ENCODE results near the gene BACH2. TPM values are rescaled to one million over a fixed set of nuclear protein-coding genes. Genes with fewer than 3 reads are reported as not detected.

BACH2 gene
- total and polyA plus RNA-seq, 2 experiments from 2014 or later: under 0.01 TPM; not detected in 1

- no peaks in the 10 kb centered on the region for H3K36me3 ChIP-seq (ENCODE audit: low read depth)
- no peaks in the 10 kb centered on the region; the same call in 1 of the 2 replicates for H3K9me2 ChIP-seq (ENCODE audit: insufficient read depth)
- H4K20me1 ChIP-seq (ENCODE audit: insufficient read depth): no peaks in the 10 kb centered on the region
- peak overlapping the region; percentile 20; the same call in 1 of the 2 replicates for H3K27ac ChIP-seq
- H3K4me3 ChIP-seq: no peak overlapping the region
- in situ Hi-C loops (cut with MboI): no loop called here
- H3F3A ChIP-seq (ENCODE audit: insufficient read depth): peaks cover 11% of the 10 kb centered on the region; the same call in 1 of the 2 replicates
- H3K9ac ChIP-seq: no peak overlapping the region
- TF ChIP-seq EZH2phosphoT487 (IDR thresholded peaks at IDR 0.05; ENCODE audit: insufficient read depth, low read depth) (no peak), EZH2 (IDR thresholded peaks at IDR 0.05; ENCODE audit: insufficient read depth, poor library complexity, severe bottlenecking) (no peak)
- peaks cover 32% of the 10 kb centered on the region for H3K4me1 ChIP-seq (ENCODE audit: insufficient read depth)
- H3K79me2 ChIP-seq (ENCODE audit: insufficient read depth): no peaks in the 10 kb centered on the region
- DNase-seq: peak; percentile 85
- no peak overlapping the region for H2AFZ ChIP-seq
- H3K9me3 ChIP-seq (ENCODE audit: low read depth): no peaks in the 10 kb centered on the region
- H3K4me2 ChIP-seq (ENCODE audit: unreplicated experiment): peak overlapping the region; percentile 48
- H3K27me3 ChIP-seq (replicated peaks; ENCODE audit: insufficient read depth): no peaks in the 10 kb centered on the region
- 82 to 85% methylated on average over 3 of the region's 3 CpGs for WGBS, 2 experiments (ENCODE audit: low coverage in 1 of 2, low lambda C conversion rate in 2 of 2, missing lambda C conversion rate in 2 of 2)
Measured at GRCh38 chr6:90044833-90045381, 251.7 kb downstream of the BACH2 start.

DNA sequence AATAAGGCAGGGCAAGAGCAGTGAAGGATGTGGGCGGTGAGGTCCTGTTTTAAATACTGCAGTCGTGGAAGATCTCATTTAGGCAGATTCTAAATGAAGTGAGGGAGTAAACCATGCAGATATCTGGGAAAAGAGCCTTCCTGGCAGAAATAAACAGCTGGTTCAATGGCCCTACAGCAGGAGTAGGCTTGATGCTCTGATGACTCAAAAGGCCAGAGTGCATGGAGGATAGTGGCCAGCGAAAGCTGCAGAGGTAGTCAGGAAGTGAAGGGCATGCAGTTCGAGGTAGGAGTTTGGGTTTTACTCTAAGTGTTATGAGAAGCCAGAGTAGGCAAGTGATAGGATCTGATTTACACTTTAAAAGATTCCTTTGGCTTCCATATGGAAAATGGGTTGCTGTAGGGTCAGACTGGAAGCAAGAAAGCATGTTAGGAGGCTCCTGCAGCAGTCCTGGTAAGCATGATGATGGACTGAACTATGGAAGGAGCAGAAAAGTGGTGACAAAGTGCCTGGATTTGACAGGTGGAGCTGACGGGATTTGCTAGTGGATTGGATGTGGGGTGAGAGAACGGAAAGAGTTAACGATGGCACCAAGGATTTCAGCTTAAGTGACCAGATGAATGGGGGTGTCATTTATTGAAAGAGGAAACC lies 252.3 kb downstream of the BACH2 start:
- no peak overlapping the region for H3K4me3 ChIP-seq
- no peak for DNase-seq
- H3K79me2 ChIP-seq (ENCODE audit: insufficient read depth): no peaks in the 10 kb centered on the region
- in situ Hi-C loops (cut with MboI): no loop called here
- no peak overlapping the region for H3K27ac ChIP-seq
- no peak overlapping the region for H2AFZ ChIP-seq
- TF ChIP-seq EZH2phosphoT487 (IDR thresholded peaks at IDR 0.05; ENCODE audit: insufficient read depth, low read depth) (no peak), EZH2 (IDR thresholded peaks at IDR 0.05; ENCODE audit: insufficient read depth, poor library complexity, severe bottlenecking) (no peak)
- no peaks in the 10 kb centered on the region for H3K9me3 ChIP-seq (ENCODE audit: low read depth)
- peaks cover 15% of the 10 kb centered on the region; the same call in 1 of the 2 replicates for H3F3A ChIP-seq (ENCODE audit: insufficient read depth)
- H3K4me1 ChIP-seq (ENCODE audit: insufficient read depth): peaks cover 38% of the 10 kb centered on the region
- WGBS, 2 experiments (ENCODE audit: low coverage in 1 of 2, low lambda C conversion rate in 2 of 2, missing lambda C conversion rate in 2 of 2): 88 to 89% methylated on average over 7 of the region's 7 CpGs
- H3K9me2 ChIP-seq (ENCODE audit: insufficient read depth): no peaks in the 10 kb centered on the region; the same call in 1 of the 2 replicates
- no peaks in the 10 kb centered on the region for H3K36me3 ChIP-seq (ENCODE audit: low read depth)
- no peaks in the 10 kb centered on the region for H4K20me1 ChIP-seq (ENCODE audit: insufficient read depth)
- H3K9ac ChIP-seq: no peak overlapping the region
- no peaks in the 10 kb centered on the region for H3K27me3 ChIP-seq (replicated peaks; ENCODE audit: insufficient read depth)
- peak overlapping the region; percentile 6 for H3K4me2 ChIP-seq (ENCODE audit: unreplicated experiment)

DNA sequence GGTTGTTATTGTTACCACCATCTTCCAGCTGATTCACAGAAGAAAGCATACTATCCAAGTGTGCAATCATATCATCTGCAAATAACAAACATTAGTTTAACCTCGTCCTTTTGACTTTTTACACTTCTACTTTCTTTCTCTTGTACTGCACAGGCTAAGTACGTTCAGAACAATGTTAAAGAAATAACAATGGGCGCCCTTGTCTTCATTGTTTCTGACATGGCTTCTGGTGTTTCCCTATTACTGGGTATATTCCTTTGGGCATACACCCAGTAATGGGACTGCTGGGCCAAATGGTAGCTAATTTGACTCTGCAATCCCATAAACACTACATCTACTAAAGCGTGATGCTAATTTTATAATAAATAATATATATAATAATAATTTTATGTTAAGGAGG lies 255.7 kb downstream of the BACH2 start:
- H3K4me1 ChIP-seq (ENCODE audit: insufficient read depth): peaks cover 42% of the 10 kb centered on the region
- 92 to 93% methylated on average over 4 of the region's 4 CpGs for WGBS, 2 experiments (ENCODE audit: low coverage in 1 of 2, low lambda C conversion rate in 2 of 2, missing lambda C conversion rate in 2 of 2)
- no peaks in the 10 kb centered on the region for H3K79me2 ChIP-seq (ENCODE audit: insufficient read depth)
- no peak for DNase-seq
- H3K27ac ChIP-seq: no peak overlapping the region
- H3K9me3 ChIP-seq (ENCODE audit: low read depth): no peaks in the 10 kb centered on the region
- peaks cover 15% of the 10 kb centered on the region; the same call in 1 of the 2 replicates for H3F3A ChIP-seq (ENCODE audit: insufficient read depth)
- H3K9ac ChIP-seq: no peak overlapping the region
- TF ChIP-seq EZH2 (IDR thresholded peaks at IDR 0.05; ENCODE audit: insufficient read depth, poor library complexity, severe bottlenecking) (no peak), EZH2phosphoT487 (IDR thresholded peaks at IDR 0.05; ENCODE audit: insufficient read depth, low read depth) (no peak)
- H3K4me2 ChIP-seq (ENCODE audit: unreplicated experiment): no peak overlapping the region
- no peak overlapping the region for H2AFZ ChIP-seq
- in situ Hi-C loops (cut with MboI): no loop called here
- no peaks in the 10 kb centered on the region; the same call in 1 of the 2 replicates for H3K9me2 ChIP-seq (ENCODE audit: insufficient read depth)
- no peak overlapping the region for H3K4me3 ChIP-seq
- no peaks in the 10 kb centered on the region for H3K27me3 ChIP-seq (replicated peaks; ENCODE audit: insufficient read depth)
- no peaks in the 10 kb centered on the region for H3K36me3 ChIP-seq (ENCODE audit: low read depth)
- no peaks in the 10 kb centered on the region for H4K20me1 ChIP-seq (ENCODE audit: insufficient read depth)

DNA sequence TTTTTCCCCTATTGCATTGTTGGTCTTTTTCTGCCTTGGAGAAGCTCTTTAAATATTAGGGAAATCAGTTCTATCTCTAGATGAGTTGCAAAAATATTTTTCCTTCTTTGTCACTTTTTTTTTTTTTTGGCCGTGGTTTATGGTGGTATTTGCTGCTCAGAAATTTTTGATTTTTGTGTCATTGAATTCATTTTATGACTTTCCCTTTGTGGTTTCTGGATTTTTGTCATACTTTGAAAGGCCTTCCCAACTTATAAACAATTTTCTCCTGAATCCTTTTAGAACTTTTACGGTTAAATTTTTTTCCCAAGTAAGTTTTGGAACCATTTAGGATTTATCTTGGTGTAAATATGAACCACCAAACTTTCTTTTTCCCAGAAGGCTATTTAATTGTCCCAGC lies 256.7 kb downstream of the BACH2 start:
- Histone ChIP-seq H3K9me2 (ENCODE audit: insufficient read depth) (no peaks in the 10 kb centered on the region; the same call in 1 of the 2 replicates), H3K27me3 (replicated peaks; ENCODE audit: insufficient read depth) (no peaks in the 10 kb centered on the region), H3K36me3 (ENCODE audit: low read depth) (no peaks in the 10 kb centered on the region), H3K4me3 (peak overlapping the region; percentile 48; the same call in 1 of the 2 replicates), H3K4me2 (ENCODE audit: unreplicated experiment) (peak overlapping the region; percentile 69), H3K9me3 (ENCODE audit: low read depth) (no peaks in the 10 kb centered on the region), H3K9ac (no peak overlapping the region), H4K20me1 (ENCODE audit: insufficient read depth) (no peaks in the 10 kb centered on the region), H3K79me2 (ENCODE audit: insufficient read depth) (no peaks in the 10 kb centered on the region), H3F3A (ENCODE audit: insufficient read depth) (peaks cover 19% of the 10 kb centered on the region; the same call in 1 of the 2 replicates), H3K4me1 (ENCODE audit: insufficient read depth) (peaks cover 40% of the 10 kb centered on the region), H3K27ac (peak overlapping the region; percentile 49), H2AFZ (peak overlapping the region; percentile 35; the same call in 1 of the 2 replicates)
- TF ChIP-seq EZH2 (IDR thresholded peaks at IDR 0.05; ENCODE audit: insufficient read depth, poor library complexity, severe bottlenecking) (no peak), EZH2phosphoT487 (IDR thresholded peaks at IDR 0.05; ENCODE audit: insufficient read depth, low read depth) (no peak)
- in situ Hi-C loops (cut with MboI): no loop called here
- peak; percentile 42 for DNase-seq
- WGBS, 2 experiments (ENCODE audit: low coverage in 1 of 2, low lambda C conversion rate in 2 of 2, missing lambda C conversion rate in 2 of 2): 6% methylated on average over 2 of the region's 2 CpGs

Measured in GM23248 (cell line).